HG03097 (cell line): ENCODE results near the gene KRTAP5-11.
"Not testable (repeated sequence)": the region's sequence is repeated elsewhere in the genome, so short reads cannot be mapped to it uniquely, and the experiment has no call there.

ENCODE experiments used
- ATAC-seq: cut with Tn5 transposase; IDR thresholded peaks from one replicate; pipeline ENCODE4 v1.9.1; 2021; ENCODE audit not compliant: unreplicated experiment, low FRiP score

Gene KRTAP5-11

DNA sequence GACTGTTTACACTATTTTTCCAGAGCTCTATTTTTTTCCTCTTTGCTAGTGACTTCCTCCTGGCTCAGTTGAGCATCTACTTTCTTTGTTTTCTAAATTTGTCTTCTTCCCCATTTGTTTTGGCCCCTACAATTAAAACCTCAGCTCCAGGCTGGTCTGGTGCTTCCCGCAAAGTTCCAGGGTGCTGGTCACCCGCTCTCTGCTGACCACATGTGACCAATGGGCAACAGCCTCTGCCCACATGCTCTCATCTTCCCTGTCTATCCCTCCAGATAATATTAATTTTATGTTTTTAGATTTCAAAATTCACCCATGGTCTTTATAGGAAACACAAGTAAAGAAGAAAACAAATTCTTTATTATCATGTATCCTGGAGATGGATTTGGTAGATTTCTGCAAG is 294 bp upstream of the KRTAP5-11 start:
- not testable (repeated sequence) for ATAC-seq

DNA sequence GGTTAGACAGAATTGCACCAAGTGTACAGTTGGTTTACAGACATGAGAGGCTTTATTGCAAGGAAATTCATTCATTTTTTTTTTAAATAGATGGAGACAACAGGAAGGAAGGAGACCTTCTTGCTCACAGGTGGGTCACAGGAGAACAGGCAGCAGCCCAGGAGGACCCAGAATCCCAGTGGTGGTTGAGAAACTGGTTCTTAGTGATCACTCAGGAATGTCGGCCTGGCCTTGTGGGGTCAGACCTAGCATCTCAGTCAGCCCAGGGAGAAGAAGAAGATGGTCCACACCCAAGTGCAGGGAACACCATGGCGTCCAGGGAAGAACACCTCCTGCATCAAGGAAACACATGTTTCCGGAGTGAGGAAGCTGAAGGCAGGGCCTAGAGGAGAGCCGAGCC is 849 bp downstream of the KRTAP5-11 start:
- no peak for ATAC-seq

DNA sequence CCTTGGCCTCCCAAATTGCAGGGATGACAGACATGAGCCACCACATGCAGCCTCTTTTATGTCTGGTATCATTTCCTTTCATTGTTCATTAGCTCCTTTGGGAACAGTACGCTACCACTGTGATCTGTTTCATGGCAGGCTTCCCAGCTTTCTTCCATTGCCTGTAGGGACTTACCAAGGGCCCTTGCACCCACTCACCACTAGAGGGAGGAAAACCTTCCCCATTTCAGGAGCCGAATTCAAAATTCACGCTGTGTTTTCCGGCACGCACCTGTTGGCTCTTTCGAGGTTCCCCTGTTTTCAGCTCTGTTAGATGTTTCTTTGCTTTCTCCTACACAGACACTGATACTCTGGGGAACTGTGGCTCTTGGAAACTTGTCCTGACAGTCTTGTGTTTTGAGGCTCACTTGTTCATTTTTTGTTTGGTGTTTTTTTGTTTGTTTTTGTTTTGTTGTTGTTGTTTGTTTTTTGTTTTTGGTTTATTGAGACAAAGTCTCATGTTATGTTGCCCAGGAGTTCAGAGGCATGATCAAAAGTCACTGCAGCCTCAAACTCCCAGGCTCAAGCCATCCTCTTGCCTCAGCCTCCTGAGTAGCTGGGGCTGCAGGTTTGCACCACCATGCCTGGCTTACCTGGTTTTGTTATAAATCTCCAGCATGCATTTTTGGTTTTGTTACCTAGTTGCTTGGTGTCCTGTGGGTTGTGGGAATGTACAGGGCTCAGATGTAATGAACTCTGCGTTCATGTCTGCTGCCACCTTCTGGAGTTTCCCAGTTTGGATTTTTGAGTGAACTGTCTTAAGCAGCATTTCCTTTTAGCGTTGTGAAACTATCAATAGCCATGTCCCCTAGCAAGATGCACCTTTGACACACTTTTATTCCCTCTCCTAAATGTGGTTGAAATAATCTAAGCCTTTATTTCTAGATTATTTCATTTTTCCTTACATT is 2.3 kb downstream of the KRTAP5-11 start:
- ATAC-seq = no peak

DNA sequence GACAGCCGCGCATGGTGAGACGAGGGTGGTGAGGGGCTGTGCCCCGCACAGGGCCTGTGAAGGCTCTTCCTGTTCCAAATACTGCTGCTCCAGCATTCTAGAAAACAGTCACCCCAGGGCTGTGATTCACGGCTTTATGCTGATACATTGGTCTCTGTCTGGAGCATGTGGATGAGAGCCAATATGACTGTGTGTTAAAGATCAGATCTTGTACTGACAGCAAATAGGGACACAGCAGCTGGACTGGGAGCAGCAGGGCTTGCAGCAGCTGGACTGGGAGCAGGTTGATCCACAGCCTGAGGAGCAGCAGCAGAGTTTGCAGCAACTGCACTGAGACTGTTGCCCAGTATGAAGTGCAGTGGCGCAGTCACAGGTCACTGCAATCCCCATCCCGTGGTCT is 3.2 kb downstream of the KRTAP5-11 start:
- not testable (repeated sequence) for ATAC-seq

DNA sequence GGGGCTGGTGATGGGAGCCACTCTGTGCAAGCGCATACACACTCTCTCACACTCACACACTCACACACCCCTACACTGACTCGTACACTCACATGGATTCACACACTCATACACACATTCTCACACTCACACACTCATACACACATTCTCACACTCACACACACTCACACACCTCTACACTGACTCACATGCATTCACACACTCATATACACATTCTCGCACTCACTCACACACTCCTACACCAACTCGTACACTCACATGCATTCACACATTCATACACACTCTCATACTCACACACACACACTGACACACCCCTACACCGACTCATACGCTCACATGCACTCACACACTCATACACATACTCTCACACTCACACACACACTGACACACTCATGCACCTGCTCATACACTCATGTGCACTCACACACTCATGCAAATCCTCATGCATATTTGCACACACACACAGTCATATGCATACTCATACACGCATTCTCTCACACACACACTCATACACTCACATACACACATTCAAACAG is 5.1 kb downstream of the KRTAP5-11 start:
- ATAC-seq = no peak

DNA sequence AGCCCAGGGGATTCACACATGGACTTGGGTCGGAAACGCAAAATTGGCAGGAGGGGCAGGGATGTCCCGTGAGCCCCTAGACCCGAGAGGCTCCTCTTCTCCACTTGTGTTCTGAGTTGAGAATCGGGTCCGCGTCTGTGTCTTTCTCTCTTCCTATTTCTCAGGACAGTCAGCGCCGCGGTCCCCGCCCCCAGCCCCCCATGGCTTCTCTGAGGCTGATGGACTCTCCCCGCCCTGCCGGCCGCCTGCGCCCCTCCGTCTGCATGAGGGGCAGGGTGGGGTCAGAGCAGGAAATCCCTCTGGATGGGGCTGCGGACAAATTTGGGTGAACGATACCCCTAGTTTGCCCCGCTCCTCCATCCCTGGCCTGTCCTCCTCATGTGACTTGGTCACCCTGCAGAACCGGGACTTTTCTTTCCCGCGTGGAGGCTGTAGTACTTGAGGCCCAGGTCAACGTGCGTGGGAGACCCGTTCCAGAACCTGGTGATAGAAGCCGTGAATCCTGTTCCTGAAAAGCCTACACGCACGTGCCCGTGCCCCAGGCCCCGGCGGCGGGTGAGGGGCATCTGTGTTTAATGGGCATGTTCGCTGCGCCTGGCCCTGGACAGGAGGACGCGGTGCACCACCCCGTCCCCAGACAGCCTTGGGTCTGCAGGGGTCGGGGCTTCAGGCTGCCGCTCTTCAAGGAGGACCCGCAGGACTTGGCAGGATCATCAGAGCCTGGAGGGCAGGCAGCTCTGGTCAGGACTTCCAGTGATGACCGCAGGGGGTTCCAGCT is 5.8 kb downstream of the KRTAP5-11 start:
- ATAC-seq = not testable (repeated sequence)

DNA sequence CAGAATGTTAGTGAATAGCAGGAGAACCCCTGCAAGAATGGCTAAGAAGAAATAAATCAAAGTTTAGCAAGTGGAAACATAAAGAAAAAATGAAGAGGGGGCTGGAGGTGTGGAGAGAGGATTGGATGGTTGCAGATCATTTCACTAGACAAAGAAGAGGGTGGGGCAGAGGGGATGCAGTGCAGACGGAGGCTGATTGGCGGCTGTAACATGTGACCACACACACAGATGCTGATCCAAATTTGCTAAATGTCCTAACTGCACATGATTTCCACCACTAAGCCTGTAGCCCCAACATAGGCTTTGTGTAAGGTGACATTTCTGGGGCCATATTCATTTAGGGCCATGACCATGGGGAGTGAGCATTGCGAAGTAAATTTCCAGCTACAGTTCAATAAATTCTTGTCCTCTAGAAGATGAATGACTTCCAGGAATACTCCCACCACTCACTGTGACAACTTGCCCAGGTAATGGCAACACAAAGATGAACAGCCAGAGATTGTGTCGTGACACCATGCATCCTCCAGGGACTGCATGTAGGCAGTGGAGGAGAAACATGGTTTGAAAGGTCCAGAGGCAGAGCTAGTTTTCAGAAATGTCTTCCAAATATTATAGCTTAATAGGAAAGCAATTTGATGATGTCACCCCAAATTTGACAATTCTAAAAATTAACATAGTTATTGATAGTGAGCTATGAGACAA is 6.8 kb downstream of the KRTAP5-11 start:
- ATAC-seq = no peak

DNA sequence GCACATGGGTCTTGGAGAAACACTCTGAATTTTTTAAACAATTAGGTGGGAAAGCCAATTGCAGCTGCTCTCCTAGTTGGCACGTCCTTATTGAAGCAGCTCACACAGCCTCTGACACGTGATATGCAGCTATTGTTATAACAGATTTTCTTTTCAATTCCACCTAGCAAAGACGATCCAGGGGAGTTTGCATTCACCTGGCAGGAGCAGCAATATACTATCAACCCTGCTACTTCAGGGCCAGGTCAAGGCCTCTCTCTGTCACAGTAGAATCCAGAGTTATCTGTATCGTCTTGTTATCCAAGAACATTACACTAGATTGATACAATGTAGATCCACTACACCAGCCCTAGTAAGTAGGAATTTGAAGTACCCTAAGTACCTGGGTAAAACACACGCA is 8.3 kb downstream of the KRTAP5-11 start:
- ATAC-seq = no peak

DNA sequence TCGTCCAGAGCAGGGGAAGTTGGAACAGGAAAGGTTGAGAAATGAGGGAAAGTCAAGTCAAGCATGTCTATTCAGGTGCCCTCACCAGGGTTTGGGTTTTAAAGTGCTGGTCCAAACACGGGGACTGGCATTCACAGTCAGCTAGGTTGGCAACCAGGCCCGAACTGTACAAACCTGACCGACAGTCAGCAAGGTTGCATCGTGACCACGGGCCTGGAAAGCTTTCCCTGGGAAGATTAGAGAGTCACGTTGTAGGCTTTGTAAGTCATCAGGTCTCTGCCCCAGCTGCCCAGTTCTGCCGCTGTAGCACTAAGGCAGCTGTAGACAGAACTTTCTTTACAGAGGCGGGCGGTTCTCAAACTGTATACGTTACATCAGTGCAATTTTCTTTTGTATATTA is 9.9 kb downstream of the KRTAP5-11 start:
- ATAC-seq = no peak

DNA sequence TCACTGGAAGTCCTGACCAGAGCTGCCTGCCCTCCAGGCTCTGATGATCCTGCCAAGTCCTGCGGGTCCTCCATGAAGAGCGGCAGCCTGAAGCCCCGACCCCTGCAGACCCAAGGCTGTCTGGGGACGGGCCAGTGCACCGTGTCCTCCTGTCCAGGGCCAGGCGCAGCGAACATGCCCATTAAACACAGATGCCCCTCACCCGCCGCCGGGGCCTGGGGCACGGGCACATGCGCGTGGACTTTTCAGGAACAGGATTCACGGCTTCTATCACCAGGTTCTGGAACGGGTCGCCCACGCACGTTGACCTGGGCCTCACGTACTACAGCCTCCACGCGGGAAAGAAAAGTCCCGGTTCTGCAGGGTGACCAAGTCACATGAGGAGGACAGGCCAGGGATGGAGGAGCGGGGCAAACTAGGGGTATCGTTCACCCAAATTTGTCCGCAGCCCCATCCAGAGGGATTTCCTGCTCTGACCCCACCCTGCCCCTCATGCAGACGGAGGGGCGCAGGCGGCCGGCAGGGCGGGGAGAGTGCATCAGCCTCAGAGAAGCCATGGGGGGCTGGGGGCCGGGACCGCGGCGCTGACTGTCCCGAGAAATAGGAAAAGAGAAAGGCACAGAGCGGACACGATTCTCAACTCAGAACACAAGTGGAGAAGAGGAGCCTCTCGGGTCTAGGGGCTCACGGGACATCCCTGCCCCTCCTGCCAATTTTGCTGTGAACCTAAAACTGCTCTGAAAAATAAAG is 11.4 kb downstream of the KRTAP5-11 start:
- ATAC-seq = not testable (repeated sequence)

DNA sequence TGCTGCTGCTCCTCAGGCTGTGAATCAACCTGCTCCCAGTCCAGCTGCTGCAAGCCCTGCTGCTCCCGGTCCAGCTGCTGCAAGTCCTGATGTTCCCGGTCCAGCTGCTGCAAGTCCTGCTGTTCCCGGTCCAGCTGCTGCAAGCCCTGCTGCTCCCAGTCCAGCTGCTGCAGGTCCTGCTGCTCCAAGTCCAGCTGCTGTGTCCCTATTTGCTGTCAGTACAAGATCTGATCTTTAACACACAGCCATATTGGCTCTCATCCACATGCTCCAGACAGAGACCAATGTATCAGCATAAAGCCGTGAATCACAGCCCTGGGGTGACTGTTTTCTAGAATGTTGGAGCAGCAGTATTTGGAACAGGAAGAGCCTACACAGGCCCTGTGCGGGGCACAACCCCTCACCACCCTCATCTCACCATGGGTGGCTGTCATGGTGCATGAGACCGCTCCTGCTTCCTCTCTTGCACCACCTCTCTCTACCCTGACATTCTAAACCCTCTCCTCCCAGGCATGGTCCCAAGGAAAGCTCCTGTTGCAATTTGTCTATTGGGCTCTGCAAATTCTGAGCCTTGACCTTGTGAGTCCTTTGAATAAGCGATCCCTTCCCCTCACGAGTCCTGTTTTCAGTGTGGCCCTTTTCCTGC is 13.8 kb downstream of the KRTAP5-11 start:
- no peak for ATAC-seq

DNA sequence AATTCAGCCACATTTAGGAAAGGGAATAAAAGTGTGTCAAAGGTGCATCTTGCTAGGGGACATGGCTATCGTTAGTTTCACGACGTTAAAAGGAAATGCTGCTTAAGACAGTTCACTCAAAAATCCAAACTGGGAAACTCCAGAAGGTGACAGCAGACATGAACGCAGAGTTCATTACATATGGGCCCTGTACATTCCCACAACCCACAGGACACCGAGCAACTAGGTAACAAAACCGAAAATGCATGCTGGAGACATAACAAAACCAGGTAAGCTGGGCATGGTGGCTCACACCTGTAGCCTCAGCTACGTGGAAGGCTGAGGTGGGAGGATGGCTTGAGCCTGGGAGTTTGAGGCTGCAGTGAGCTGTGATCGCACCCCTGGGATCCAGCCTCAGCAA is 15.0 kb downstream of the KRTAP5-11 start:
- ATAC-seq = not testable (repeated sequence)

DNA sequence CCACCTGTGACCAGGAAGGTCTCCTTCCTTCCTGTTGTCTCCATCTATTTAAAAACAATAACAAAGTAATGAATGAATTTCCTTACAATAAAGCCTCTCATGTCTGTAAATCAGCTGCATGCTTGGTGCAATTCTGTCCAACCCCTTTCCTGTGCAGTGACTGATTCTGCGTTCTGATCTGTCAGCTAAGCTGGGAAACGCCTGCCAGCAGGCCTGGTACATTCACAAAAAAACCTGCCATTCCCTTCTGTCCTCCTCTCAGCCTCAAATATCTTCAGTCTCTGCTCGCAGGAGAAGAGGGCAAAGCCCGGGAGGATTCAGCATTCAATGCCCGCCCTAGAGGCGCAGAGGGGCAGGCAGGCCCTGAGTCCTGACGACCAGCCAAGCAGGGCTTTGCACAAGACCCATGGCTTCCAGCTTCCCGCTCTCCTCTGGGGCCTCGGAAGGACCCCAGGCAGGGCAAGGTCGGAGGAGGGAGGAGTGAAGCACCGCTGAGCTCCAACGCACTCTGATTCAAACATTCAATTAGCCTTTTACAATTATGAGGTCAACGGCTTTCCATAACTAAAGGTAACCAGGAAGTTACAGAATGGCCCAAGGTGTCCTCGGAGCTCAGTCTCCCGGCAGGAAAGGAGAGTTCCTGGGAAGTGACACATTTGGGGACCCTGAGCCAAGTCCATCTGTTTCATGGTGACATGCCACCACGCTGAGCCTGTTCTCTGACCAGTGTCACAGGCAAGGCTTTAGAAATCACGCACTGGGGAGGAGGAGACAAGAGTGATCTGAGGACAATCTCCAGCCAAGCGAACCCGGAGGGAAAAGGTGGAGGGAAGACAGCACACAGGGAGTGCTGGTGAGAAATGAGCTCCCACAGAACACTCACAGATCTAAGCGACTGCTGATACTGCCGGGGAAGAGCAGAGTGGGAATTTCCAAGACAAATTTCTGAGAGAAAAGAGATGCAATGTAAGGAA is 15.8 kb downstream of the KRTAP5-11 start:
- not testable (repeated sequence) for ATAC-seq

DNA sequence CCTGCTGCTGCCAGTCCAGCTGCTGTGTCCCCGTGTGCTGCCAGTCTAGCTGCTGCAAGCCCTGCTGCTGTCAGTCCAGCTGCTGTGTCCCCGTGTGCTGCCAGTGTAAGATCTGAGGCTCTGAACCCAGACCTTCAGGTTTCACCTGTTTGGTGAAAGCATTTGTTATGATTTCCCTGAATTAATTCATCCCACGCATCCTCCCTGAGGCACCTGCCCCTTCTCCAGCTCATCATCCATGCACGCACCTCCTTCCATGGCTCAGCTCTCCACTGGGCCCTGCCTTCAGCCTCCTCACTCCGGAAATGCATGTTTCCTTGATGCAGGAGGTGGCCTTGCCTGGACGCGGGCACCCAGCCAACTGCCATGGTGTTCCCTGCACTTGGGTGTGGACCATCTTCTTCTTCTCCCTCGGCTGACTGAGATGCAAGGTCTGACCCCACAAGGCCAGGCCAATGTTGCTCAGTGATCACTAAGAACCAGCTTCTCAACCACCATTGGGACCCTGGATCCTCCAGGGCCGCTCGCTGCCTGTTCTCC is 16.5 kb downstream of the KRTAP5-11 start:
- ATAC-seq = no peak

DNA sequence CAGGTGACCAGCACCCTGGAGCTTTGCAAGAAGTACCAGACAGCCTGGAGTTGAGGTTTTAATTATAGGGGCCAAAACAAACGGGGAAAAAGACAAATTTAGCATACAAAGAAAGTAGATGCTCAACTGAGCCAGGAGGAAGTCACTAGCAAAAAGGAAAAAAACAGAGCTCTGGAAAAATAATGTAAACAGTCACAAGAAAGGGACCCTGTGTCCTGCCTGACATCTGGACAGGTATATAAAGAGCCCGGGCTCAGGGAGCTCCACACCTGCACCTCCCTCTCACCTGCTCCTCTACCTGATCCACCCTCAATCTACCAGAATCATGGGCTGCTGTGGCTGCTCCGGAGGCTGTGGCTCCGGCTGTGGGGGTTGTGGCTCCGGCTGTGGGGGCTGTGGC is 17.4 kb downstream of the KRTAP5-11 start, which contains the start of gene KRTAP5-10:
Gene KRTAP5-10 (plus strand): TSS at position 301 of the 400 bp plus-strand sequence. CDS start 25 bp downstream, at position 326.
- no peak for ATAC-seq

DNA sequence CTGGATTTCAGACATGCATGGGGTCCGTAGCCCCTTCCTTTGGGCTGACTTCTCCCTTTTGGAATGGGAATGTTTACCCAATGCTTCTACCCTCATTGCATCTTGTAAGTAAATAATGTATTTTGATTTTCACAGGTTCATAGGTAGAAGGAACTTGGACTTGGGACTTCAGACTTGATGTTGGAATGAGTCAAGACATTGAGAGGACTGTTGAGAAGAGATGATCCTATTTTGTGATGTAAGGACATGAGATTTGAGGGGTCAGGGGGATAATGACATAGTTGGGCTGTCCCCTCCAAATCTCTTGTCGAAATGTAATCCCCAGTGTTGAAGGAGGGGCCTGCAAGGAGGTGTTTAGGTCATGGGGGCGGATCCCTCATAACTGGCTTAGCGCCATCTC is 18.2 kb downstream of the KRTAP5-11 start:
- no peak for ATAC-seq

DNA sequence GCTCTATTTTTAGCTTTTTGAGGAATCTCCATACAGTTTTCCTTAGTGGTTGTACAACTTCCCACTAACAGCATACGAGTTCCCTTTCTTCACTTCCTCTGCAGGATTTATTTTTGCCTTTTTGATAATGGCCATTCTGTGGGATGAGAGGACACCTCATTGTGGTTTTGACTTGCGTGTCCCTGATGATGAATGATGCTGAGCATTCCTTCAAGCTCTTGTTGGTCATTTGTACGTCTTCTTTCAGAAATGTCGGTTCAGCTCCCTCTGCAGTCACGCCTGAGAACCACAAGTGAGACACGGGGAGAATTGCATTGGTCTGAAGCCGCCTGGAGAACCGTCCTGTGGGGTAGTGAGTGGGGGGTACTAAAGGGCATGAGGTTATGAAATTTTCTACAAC is 19.3 kb downstream of the KRTAP5-11 start:
- no peak for ATAC-seq

DNA sequence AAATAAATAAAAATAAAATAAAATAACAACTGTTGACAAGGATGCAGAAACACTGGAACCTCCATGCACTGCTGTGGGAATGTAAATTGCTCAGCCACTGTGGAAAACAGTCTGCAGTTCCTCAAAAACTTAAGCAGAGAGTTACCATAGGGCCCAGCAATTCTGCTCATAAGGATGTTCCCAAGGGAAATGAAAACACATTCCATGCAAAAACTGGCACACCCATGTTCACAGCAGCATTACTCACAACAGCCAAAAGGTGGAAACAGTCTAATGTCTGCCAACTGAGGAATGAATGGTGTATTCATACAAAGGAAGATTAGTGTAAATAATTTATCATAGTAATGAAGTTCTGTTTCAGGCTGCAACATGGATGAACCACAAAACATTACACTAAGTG is 20.6 kb downstream of the KRTAP5-11 start:
- no peak for ATAC-seq
